Stimulated activated CD8-positive, alpha-beta memory T cell treated with anti-CD3 and anti-CD28 coated beads, Interleukin-4, amount 100 ng/mL, for 24 hours (primary cell): ENCODE results near the gene ADARB2.

Experiments used
- DNase-seq: peaks from one replicate; pipeline ENCODE4 v3.0.0-alpha.2; 2020; ENCODE audit warnings: low read depth

The ADARB2 gene

GRCh38 chr10:1204434-1205326 is 532.6 kb downstream of the ADARB2 start:
- no peak for DNase-seq

- DNase-seq, result no peak
Observed at GRCh38 chr10:1203704-1204103, 533.6 kb downstream of the ADARB2 start.

- no peak for DNase-seq
Observed at GRCh38 chr10:1203216-1203615, 534.1 kb downstream of the ADARB2 start.

GRCh38 chr10:1202343-1202742 is 535.0 kb downstream of the ADARB2 start:
- no peak for DNase-seq

GRCh38 chr10:1200866-1201807 is 536.2 kb downstream of the ADARB2 start:
- DNase-seq, result no peak

- DNase-seq, result no peak
Observed at GRCh38 chr10:1199897-1200721, 537.2 kb downstream of the ADARB2 start.

GRCh38 chr10:1199345-1199673 is 538.0 kb downstream of the ADARB2 start:
- DNase-seq, result no peak

- no peak for DNase-seq
Observed at GRCh38 chr10:1198453-1199344, 538.6 kb downstream of the ADARB2 start.

- no peak for DNase-seq
Observed at GRCh38 chr10:1197384-1197783, 539.9 kb downstream of the ADARB2 start.

- no peak for DNase-seq
Observed at GRCh38 chr10:1196656-1197055, 540.7 kb downstream of the ADARB2 start.

GRCh38 chr10:1195828-1196227 is 541.5 kb downstream of the ADARB2 start:
- no peak for DNase-seq

GRCh38 chr10:1194161-1194560 is 543.2 kb downstream of the ADARB2 start:
- no peak for DNase-seq

GRCh38 chr10:1193561-1193960 is 543.8 kb downstream of the ADARB2 start:
- no peak for DNase-seq

- DNase-seq, result no peak
Observed at GRCh38 chr10:1191752-1192151, 545.6 kb downstream of the ADARB2 start.

- no peak for DNase-seq
Observed at GRCh38 chr10:1190791-1191490, 546.4 kb downstream of the ADARB2 start.

- no peak for DNase-seq
Observed at GRCh38 chr10:1190052-1190395, 547.3 kb downstream of the ADARB2 start.

- DNase-seq, result no peak
Observed at GRCh38 chr10:1189166-1190051, 547.9 kb downstream of the ADARB2 start.

- no peak for DNase-seq
Observed at GRCh38 chr10:1188558-1189135, 548.7 kb downstream of the ADARB2 start.
